IMR-90 (cell line): ENCODE measurements around the gene ANXA4. TPM values are rescaled to one million over a fixed set of nuclear protein-coding genes. Genes with fewer than 3 reads are reported as not detected.

Experiments used
- ATAC-seq: fragments of 200-7000 bp; cut with Tn5 transposase; 2 replicates; pipeline ENCODE4 v1.9.1; 2020; ENCODE audit warnings: low read depth, mild to moderate bottlenecking, moderate library complexity
- BruUV-seq: library from RNA; stranded (reverse); fragments of 400-500 nt; replicated peaks from 2 replicates; lab custom pipeline; 2021; lab: Mats Ljungman, UMichigan
- CTCF ChIA-PET: fragments of 300-600 bp; formaldehyde crosslinking; extraction: SDS; loops from one replicate; lab custom pipeline; 2021; ENCODE audit warnings: antibody characterized with exemption; lab: Yijun Ruan, JAX
- POLR2A ChIA-PET: fragments of 300-600 bp; sonication (Branson Sonifier 250); formaldehyde crosslinking; loops from one replicate; lab custom pipeline; 2022; ENCODE audit warnings: antibody characterized with exemption; ENCODE audit not compliant: unreplicated experiment; lab: Charles Lee
- DNase-seq: peaks from one replicate; pipeline ENCODE4 v3.0.0; 2013
- H2AFZ ChIP-seq: replicated peaks from 2 replicates; pipeline ENCODE3; 2013; ENCODE audit warnings: low read length, mild to moderate bottlenecking; ENCODE audit not compliant: poor library complexity
- H2AK5ac ChIP-seq: 2 replicates; pipeline ENCODE4 v1.6.1; 2013; ENCODE audit warnings: low read depth, low read length, inconsistent platforms
- H2AK9ac ChIP-seq: replicated peaks from 2 replicates; pipeline ENCODE3; 2013; ENCODE audit warnings: mild to moderate bottlenecking, low read depth, low read length, moderate library complexity; ENCODE audit not compliant: poor library complexity
- H2BK120ac ChIP-seq: 2 replicates; pipeline ENCODE4 v1.6.1; 2013; ENCODE audit warnings: low read depth, low read length, inconsistent platforms
- H2BK15ac ChIP-seq: 3 replicates; pipeline ENCODE4 v1.6.1; 2013; ENCODE audit warnings: low read depth, low read length, inconsistent platforms
- H2BK20ac ChIP-seq: 2 replicates; pipeline ENCODE4 v1.6.1; 2013; ENCODE audit warnings: low read depth, mild to moderate bottlenecking, inconsistent platforms, low read length, moderate library complexity
- H2BK5ac ChIP-seq: 2 replicates; pipeline ENCODE4 v1.6.1; 2013; ENCODE audit warnings: mild to moderate bottlenecking, low read depth, low read length, inconsistent platforms; ENCODE audit not compliant: poor library complexity, severe bottlenecking
- H3K14ac ChIP-seq: replicated peaks from 2 replicates; pipeline ENCODE4 v1.6.1; 2013; ENCODE audit warnings: low read depth, low read length, inconsistent platforms
- H3K18ac ChIP-seq: 2 replicates; pipeline ENCODE4 v1.6.1; 2013; ENCODE audit warnings: low read depth, low read length, control low read depth
- H3K23ac ChIP-seq: 2 replicates; pipeline ENCODE4 v1.6.1; 2013; ENCODE audit warnings: low read depth, low read length, inconsistent platforms
- H3K27ac ChIP-seq: 2 replicates; pipeline ENCODE4 v1.5.1; 2013; ENCODE audit warnings: mild to moderate bottlenecking, control low read depth, low read length; ENCODE audit not compliant: insufficient read depth
- H3K27me3 ChIP-seq: 2 replicates; pipeline ENCODE4 v1.6.1; 2013; ENCODE audit warnings: low read length; ENCODE audit not compliant: control insufficient read depth, insufficient read depth
- H3K36me3 ChIP-seq: 2 replicates; pipeline ENCODE4 v1.6.1; 2013; ENCODE audit warnings: low read length, mixed read lengths; ENCODE audit not compliant: control insufficient read depth, insufficient read depth
- H3K4ac ChIP-seq: 2 replicates; pipeline ENCODE4 v1.6.1; 2013; ENCODE audit warnings: low read depth, low read length, inconsistent platforms
- H3K4me1 ChIP-seq: 2 replicates; pipeline ENCODE4 v1.6.1; 2013; ENCODE audit warnings: low read length, mixed read lengths; ENCODE audit not compliant: control insufficient read depth, insufficient read depth
- H3K4me2 ChIP-seq: 2 replicates; pipeline ENCODE4 v1.6.1; 2013; ENCODE audit warnings: low read depth, mild to moderate bottlenecking, control low read depth, low read length, moderate library complexity
- H3K4me3 ChIP-seq: 2 replicates; pipeline ENCODE4 v1.5.1; 2013; ENCODE audit warnings: low read depth, mild to moderate bottlenecking, control low read depth, low read length, moderate library complexity; ENCODE audit not compliant: insufficient read depth
- H3K56ac ChIP-seq: 2 replicates; pipeline ENCODE4 v1.6.1; 2013; ENCODE audit warnings: low read length, inconsistent platforms; ENCODE audit not compliant: insufficient read depth; ENCODE audit errors: extremely low read depth
- H3K79me1 ChIP-seq, 2 experiments: 2 replicates each; pipeline ENCODE4 v1.6.1; 2013; ENCODE audit warnings: low read length in 2 of 2, inconsistent platforms in 1 of 2, low read depth in 1 of 2
- H3K9ac ChIP-seq: 2 replicates; pipeline ENCODE4 v1.6.1; 2013; ENCODE audit warnings: low read depth, low read length, control low read depth
- H3K9me1 ChIP-seq: 2 replicates; pipeline ENCODE4 v1.6.1; 2013; ENCODE audit warnings: low read length, inconsistent platforms; ENCODE audit not compliant: insufficient read depth
- H3K9me3 ChIP-seq: 2 replicates; pipeline ENCODE4 v1.6.1; 2013; ENCODE audit warnings: low read length; ENCODE audit not compliant: control insufficient read depth, insufficient read depth
- H4K20me1 ChIP-seq: 2 replicates; pipeline ENCODE4 v1.6.1; 2013; ENCODE audit warnings: low read length, inconsistent platforms; ENCODE audit not compliant: insufficient read depth
- H4K5ac ChIP-seq: 2 replicates; pipeline ENCODE4 v1.6.1; 2013; ENCODE audit warnings: mild to moderate bottlenecking, low read depth, low read length, control low read depth
- H4K8ac ChIP-seq, 2 experiments: 2 replicates each; pipeline ENCODE4 v1.6.1; 2013; ENCODE audit warnings: low read depth in 2 of 2, low read length in 2 of 2, control low read depth in 1 of 2, inconsistent platforms in 1 of 2
- H4K91ac ChIP-seq: 2 replicates; pipeline ENCODE4 v1.6.1; 2013; ENCODE audit warnings: low read depth, low read length, inconsistent platforms; ENCODE audit not compliant: insufficient read depth
- BHLHE40 ChIP-seq: fragments of 150-350 bp; IDR thresholded peaks from 2 replicates; pipeline ENCODE4 v1.6.1; 2016; ENCODE audit warnings: mild to moderate bottlenecking, low read depth, low read length
- CEBPB ChIP-seq: IDR thresholded peaks from 2 replicates; pipeline ENCODE4 v1.6.1; 2012; ENCODE audit warnings: low read depth, low read length, improper control_type of control experiment
- CHD1 ChIP-seq: IDR thresholded peaks from 2 replicates; pipeline ENCODE4 v1.6.1; 2012; ENCODE audit warnings: low read depth, low read length, improper control_type of control experiment
- FOS ChIP-seq: fragments of 150-350 bp; IDR thresholded peaks from 2 replicates; pipeline ENCODE4 v1.6.1; 2016; ENCODE audit warnings: low read depth, low read length
- MAFK ChIP-seq: IDR thresholded peaks from 2 replicates; pipeline ENCODE4 v1.6.1; 2012; ENCODE audit warnings: low read depth, low read length, improper control_type of control experiment
- MAZ ChIP-seq: IDR thresholded peaks from 2 replicates; pipeline ENCODE4 v1.6.1; 2012; ENCODE audit warnings: low read depth, mild to moderate bottlenecking, low read length, improper control_type of control experiment, moderate library complexity, borderline replicate concordance
- MXI1 ChIP-seq: IDR thresholded peaks from 2 replicates; pipeline ENCODE4 v1.6.1; 2012; ENCODE audit warnings: low read depth, mild to moderate bottlenecking, low read length, moderate library complexity, borderline replicate concordance
- NFE2L2 ChIP-seq: fragments of 150-350 bp; IDR thresholded peaks from 2 replicates; pipeline ENCODE4 v1.6.1; 2016; ENCODE audit warnings: low read depth, mild to moderate bottlenecking, low read length
- POLR2A ChIP-seq: IDR thresholded peaks from 2 replicates; pipeline ENCODE4 v1.6.1; 2012; ENCODE audit warnings: mild to moderate bottlenecking, low read depth, low read length
- RAD21 ChIP-seq: IDR thresholded peaks from 2 replicates; pipeline ENCODE4 v1.6.1; 2012; ENCODE audit warnings: low read length, improper control_type of control experiment
- RCOR1 ChIP-seq: IDR thresholded peaks from 2 replicates; pipeline ENCODE4 v1.6.1; 2012; ENCODE audit warnings: mild to moderate bottlenecking, low read length, improper control_type of control experiment; ENCODE audit not compliant: insufficient replicate concordance
- RFX5 ChIP-seq: IDR thresholded peaks from 2 replicates; pipeline ENCODE4 v1.8.0; 2012; ENCODE audit warnings: low read depth, mild to moderate bottlenecking, low read length, moderate library complexity
- SMC3 ChIP-seq: fragments of 150-350 bp; IDR thresholded peaks from 2 replicates; pipeline ENCODE4 v1.6.1; 2016; ENCODE audit warnings: low read depth, mild to moderate bottlenecking, antibody characterized with exemption, low read length, moderate library complexity
- WGBS, 2 experiments: methylation state at CpG; one replicate each; pipeline versions ENCODE4 v1.1.5 to v1.1.7; 2013; ENCODE audit warnings: missing lambda C conversion rate in 2 of 2; ENCODE audit not compliant: insufficient read length in 1 of 2; ENCODE audit errors: extremely low coverage in 2 of 2; 5-methylcytosine and 5-hydroxymethylcytosine counted together
- dilution Hi-C: fragments of 300-500 bp; cut with HindIII; formaldehyde crosslinking; loops from one replicate; pipeline ENCODE4 v1.14.3; 2018; ENCODE audit warnings: low sequenced_read_pairs; ENCODE audit not compliant: unreplicated experiment
- in situ Hi-C: fragments of 300-500 bp; cut with MboI; formaldehyde crosslinking; loops from 3 replicates; pipeline ENCODE4 v1.14.3; 2019; ENCODE audit warnings: low sequenced_read_pairs, inconsistent platforms, mixed read lengths
- intact Hi-C: fragments of 100-400 bp; cut with micrococcal nuclease; formaldehyde crosslinking; loops from 2 replicates; pipeline ENCODE4 v1.10.0; 2022
- polyA plus RNA-seq, 3 experiments: library from polyadenylated mRNA; depleted of rRNA; stranded (reverse); fragments of >200 nt; gene quantifications; 2 replicates each; pipeline ENCODE4 v1.2.3, GENCODE V29; 2012; ENCODE audit warnings: low replicate concordance in 1 of 3
- total RNA-seq: library from RNA; depleted of rRNA; stranded (reverse); fragments of >200 nt; gene quantifications from 2 replicates; pipeline ENCODE4 v1.2.3, GENCODE V29; 2012
- TF ChIP-seq, protein P1 (sequence below): conservative IDR thresholded peaks from 2 replicates; pipeline ENCODE4 v1.5.1; 2012; ENCODE audit warnings: mild to moderate bottlenecking, low read depth, low read length, improper control_type of control experiment
- TF ChIP-seq, protein P2 (sequence below): fragments of 150-350 bp; IDR thresholded peaks from 2 replicates; pipeline ENCODE4 v1.6.1; 2017; ENCODE audit warnings: mild to moderate bottlenecking, antibody characterized with exemption, low read length, low read depth
- TF ChIP-seq, protein P3 (sequence below): fragments of 150-350 bp; IDR thresholded peaks from 2 replicates; pipeline ENCODE4 v1.6.1; 2016; ENCODE audit warnings: low read depth, mild to moderate bottlenecking, low read length, moderate library complexity, borderline replicate concordance

Gene ANXA4
- total and polyA plus RNA-seq, 2 of the 4 experiments (the other 2 are of a cell fraction) = 22.2 to 72.0 TPM

DNA sequence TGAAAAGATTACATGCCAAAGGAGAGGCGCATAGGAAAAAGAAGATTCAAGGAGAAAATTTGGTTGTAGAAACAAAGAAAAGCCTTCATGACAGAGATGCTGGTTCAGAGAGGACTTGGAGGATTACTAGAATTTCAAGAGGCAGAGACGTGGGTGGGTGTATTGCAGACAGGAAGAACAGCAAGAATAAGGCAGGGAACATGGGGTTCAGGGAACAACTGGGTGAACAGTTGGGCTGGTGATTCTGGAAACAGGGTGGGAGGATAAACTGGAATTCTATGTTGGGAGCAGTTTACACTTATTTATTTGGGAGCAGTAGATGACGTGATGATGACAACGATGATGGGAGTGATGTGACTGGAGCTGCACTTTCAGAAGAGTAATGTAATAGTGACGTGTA is 69.1 kb downstream of the ANXA4 start:
- Histone ChIP-seq H3K79me1 (no peaks in the 10 kb centered on the region; a peak in 1 of 4 replicates), H3K14ac (no peak overlapping the region), H3K27ac (no peak overlapping the region), H2AFZ (no peak overlapping the region), H2BK120ac (no peak overlapping the region), H2BK5ac (no peak overlapping the region), H3K4me2 (no peak overlapping the region), H2AK9ac (no peak overlapping the region), H3K56ac (no peak overlapping the region), H3K9me1 (0 out of 2 replicates have a peak, but pooled peaks cover 3% of the 10 kb centered on the region), H3K9me3 (no peaks in the 10 kb centered on the region), H3K18ac (no peak overlapping the region), H3K9ac (no peak overlapping the region), H4K8ac (no peak overlapping the region), H3K36me3 (peaks cover 30% of the 10 kb centered on the region), H4K20me1 (no peaks in the 10 kb centered on the region), H2AK5ac (no peak overlapping the region), H2BK15ac (no peak overlapping the region), H2BK20ac (no peak overlapping the region), H4K5ac (no peak overlapping the region), H3K23ac (no peak overlapping the region), H3K4me3 (no peak overlapping the region), H3K4me1 (no peaks in the 10 kb centered on the region), H3K27me3 (no peaks in the 10 kb centered on the region), H4K91ac (no peak overlapping the region), H3K4ac (no peak overlapping the region)
- no peak for DNase-seq
- intact Hi-C loops (loop anchor here (10.0 kb wide), 1 partner anchor 256 kb away; no protein-coding TSS in a partner anchor), dilution Hi-C loops (no loop called here), in situ Hi-C loops (loop anchor here (10.0 kb wide), 1 partner anchor 246 kb away; no protein-coding TSS in a partner anchor)
- POLR2A ChIA-PET = no interaction called here
- no peak for ATAC-seq
- WGBS, 2 experiments = 95% methylated on average over 4 of the region's 5 CpGs; no CpG with 5 or more reads in 1 of the 2 experiments
- TF ChIP-seq MXI1 = no peak
- TF ChIP-seq, protein P1, sequence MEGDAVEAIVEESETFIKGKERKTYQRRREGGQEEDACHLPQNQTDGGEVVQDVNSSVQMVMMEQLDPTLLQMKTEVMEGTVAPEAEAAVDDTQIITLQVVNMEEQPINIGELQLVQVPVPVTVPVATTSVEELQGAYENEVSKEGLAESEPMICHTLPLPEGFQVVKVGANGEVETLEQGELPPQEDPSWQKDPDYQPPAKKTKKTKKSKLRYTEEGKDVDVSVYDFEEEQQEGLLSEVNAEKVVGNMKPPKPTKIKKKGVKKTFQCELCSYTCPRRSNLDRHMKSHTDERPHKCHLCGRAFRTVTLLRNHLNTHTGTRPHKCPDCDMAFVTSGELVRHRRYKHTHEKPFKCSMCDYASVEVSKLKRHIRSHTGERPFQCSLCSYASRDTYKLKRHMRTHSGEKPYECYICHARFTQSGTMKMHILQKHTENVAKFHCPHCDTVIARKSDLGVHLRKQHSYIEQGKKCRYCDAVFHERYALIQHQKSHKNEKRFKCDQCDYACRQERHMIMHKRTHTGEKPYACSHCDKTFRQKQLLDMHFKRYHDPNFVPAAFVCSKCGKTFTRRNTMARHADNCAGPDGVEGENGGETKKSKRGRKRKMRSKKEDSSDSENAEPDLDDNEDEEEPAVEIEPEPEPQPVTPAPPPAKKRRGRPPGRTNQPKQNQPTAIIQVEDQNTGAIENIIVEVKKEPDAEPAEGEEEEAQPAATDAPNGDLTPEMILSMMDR = no peak
- TF ChIP-seq SMC3 = no peak
- TF ChIP-seq MAZ = no peak
- TF ChIP-seq NFE2L2 = no peak
- no peak for TF ChIP-seq RFX5
- TF ChIP-seq, protein P2, sequence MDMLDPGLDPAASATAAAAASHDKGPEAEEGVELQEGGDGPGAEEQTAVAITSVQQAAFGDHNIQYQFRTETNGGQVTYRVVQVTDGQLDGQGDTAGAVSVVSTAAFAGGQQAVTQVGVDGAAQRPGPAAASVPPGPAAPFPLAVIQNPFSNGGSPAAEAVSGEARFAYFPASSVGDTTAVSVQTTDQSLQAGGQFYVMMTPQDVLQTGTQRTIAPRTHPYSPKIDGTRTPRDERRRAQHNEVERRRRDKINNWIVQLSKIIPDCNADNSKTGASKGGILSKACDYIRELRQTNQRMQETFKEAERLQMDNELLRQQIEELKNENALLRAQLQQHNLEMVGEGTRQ = no peak
- TF ChIP-seq BHLHE40 = no peak
- TF ChIP-seq CHD1 = no peak
- no peak for TF ChIP-seq POLR2A
- no peak for TF ChIP-seq FOS
- TF ChIP-seq, protein P3, sequence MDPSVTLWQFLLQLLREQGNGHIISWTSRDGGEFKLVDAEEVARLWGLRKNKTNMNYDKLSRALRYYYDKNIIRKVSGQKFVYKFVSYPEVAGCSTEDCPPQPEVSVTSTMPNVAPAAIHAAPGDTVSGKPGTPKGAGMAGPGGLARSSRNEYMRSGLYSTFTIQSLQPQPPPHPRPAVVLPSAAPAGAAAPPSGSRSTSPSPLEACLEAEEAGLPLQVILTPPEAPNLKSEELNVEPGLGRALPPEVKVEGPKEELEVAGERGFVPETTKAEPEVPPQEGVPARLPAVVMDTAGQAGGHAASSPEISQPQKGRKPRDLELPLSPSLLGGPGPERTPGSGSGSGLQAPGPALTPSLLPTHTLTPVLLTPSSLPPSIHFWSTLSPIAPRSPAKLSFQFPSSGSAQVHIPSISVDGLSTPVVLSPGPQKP = no peak
- TF ChIP-seq RAD21 = no peak
- TF ChIP-seq CEBPB = no peak
- TF ChIP-seq RCOR1 = no peak
- no peak for TF ChIP-seq MAFK
- CTCF ChIA-PET = interaction anchor here (0.6 to 2.5 kb wide), 2 partner anchors 10 to 86 kb away, joined by 3 to 8 read pairs; no protein-coding TSS in a partner anchor
- BruUV-seq = no TSS peak
